Medulla oblongata (tissue), 1 donor: ENCODE results near the gene SCARB2.

Experiments
- DNase-seq: peaks from one replicate; pipeline ENCODE4 v3.0.0-alpha.2; 2015; ENCODE audit errors: extremely low spot score

SCARB2 gene

DNA sequence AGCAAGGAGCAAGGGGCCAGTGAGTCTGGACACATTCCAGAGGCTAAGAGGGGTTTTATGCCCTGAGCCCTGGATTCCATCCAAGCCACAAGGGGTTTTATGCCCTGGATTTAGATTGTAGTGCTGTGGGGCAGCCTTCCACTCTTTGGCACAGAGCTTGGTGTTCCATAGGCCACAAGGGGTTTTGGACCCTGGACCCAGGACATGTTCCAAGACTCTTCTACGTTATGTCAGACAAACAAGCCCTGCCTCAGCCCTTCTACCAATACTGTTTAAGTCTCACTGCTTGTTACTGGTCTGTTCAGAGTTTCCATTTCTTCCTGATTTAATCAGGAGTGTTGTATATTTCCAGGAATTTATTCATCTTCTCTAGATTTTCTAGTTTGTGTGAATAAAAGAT is 12.8 kb upstream of the SCARB2 start:
- DNase-seq: no peak

DNA sequence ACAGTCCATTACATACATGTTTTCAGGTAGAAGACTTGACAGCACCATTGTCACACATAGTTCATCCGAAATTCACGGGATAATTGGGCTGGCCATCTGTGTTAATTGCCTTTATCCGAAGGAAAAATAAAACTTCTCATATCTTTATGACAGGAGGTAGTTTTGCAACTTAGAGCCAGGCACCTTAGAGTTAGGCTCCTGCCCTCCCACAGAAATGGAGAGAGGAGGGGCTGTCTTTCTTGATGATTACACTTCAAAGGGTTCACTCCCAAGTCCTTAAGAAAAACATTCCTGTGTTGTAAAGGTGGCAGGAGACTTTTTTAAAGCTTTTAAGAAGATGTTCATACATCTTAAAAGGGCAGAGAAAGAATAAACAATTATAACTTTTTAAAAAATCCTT is 10.5 kb upstream of the SCARB2 start:
- DNase-seq: no peak

DNA sequence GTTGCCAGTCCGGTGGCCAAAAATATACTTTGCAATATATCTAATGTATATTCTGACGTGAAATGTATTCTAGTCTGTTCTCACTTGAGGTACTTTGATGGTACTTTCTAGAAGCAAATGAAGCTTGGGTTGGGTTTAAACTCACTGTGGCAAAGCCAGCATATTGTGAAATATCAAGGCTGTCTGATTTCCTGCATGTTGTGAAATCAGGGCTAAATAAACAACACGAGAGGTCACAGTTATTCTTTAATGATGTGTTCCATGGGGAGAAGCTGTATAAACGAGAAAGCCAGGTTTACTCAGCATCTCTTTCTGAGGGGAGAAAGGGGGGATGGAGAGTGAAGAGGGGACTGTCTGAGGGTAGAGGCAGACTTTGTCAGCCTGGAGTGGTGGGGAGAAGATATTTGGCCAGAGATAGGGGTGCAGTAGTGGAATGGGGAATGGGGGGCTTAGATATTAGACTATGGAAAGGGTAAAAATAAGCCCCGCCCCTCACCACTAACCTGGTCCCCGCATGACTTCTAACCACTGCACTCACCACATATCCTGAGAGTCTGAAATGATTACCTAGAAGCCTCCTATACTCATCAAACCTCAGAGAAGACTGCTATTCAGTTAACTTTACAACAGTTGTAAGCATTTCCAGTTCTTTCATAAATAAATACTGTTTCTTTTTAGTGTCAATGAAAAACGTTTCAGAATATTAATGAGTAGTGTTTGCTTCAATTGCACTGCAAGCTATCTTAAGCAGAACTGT is 5.9 kb upstream of the SCARB2 start:
- DNase-seq: peak; percentile 47

DNA sequence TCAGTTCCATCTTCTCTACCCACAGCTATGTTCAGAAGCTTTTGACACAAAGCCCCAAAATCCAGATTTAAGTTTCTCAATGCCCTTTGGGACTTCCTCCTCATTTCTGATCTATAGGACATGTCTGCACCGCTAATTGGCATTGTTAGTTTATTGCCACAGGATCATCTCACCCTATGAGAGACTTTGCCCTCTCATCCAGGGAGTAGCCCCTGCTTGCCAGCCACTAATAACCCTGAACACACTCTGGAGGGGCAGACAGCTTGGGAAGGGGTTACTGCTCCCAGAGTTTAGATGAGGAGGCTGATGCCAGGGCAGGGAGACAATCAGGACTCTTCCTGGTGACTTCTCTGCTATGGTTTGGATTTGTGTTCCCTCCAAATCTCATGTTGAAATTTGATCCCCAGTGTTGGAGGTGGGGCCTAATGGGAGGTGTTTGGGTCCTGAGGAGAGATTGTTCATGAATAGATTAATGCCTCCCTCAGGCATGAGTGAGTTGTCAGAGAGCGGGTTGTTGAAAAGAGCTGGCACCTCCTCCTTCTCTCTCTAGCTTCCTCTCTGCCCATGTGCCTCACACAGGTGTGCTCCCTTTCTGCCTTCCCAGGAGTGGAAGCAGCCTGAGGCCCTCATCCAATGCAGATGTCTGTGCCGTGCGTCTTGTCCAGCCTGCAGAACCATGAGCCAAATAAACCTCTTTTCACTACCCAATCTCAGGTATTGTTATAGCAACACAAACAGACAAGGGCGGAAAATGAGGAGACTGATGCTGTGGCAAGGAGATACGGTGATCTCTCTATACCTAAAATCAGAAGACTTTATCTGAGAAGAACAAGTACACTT is 3.6 kb upstream of the SCARB2 start:
- no peak for DNase-seq

DNA sequence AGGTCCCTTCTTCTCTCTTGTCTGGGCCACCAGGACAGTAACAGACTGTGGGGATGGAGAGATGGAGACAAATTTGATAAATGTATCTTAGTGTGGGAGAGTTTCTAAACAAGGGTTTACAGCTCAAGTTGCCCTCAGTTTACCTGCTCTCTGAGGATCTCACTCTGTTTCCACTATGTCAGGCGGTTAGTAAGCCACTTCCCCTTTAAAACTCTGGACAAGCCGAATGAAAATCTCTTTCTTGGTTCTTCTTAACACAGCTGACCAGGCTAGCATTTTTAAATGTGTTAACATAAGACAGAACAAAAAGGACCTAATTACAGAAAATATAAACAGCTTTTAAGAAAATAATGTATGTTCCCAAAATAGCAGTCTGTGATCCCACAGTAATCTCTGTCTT is 2.9 kb upstream of the SCARB2 start:
- peak; percentile 58 for DNase-seq

DNA sequence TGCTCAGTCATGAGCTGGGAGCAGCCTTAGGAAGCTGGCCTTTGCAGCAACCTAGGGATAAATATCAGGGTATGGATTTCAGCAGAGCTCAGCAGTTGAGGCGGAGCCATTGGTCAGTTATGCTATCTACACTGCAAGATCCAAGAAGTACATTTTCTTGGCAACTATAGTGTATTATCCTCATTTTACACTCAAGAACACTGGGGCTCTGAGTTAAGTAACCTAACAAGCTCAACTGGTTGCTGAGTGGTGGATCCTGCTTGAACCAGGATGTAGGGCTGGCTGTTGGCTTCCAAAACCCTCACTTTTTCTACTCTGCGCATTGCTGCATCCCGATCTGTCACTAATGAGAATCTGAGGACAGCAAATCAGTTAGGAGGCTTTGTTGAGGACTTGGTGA is 1.5 kb upstream of the SCARB2 start:
- no peak for DNase-seq

DNA sequence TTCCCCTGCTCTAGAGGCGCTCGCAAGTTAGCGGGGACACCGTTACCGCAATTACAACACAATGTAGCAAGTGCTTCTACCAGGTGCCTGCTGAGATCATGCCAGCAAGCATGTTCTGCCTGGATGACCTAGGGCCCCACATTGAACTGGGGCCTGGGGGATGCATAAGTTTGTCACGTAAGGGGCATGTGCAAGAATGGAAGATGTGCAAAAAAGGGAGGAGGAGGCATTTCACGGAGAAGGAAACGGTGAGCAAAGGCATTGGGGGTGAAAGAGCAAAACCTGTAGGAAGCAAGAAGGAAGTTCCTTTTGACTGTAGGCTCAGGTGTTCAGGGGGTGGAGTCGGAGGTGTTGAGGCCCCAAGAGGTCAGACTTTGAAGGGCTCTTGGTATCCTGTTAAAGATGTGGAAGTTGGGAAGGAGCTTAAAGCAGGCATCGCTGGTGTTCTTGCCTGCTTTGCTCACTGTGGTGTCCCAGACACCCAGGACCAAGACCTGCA is 602 bp upstream of the SCARB2 start:
- peak; percentile 26 for DNase-seq

DNA sequence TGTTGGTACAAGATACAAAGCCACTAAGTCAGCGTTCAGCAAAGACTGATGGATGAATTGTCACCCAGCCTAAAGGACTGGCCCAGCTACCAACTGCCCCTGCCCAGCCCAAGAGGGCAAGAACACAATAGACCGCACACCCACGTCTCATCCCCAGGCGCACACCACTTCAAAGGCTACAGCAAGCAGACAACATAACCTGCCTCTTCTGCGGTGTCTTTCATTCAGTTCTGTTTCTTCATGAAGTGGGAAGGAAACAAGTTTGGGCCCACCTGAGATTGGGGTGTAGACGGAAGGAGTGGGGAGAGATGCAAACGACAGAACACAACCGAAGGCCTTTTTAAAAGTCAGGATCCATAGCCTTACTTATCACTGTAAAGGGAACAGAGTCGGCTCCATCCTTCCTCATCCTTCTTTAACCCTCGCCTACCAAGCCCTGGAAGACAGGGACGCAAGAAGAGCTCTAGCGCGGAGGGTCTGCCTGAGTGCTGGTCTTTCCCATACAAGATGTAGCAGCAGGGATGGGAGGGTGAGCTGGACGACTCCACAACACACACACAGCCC is 691 bp downstream of the SCARB2 start:
- DNase-seq: peak; percentile 63

DNA sequence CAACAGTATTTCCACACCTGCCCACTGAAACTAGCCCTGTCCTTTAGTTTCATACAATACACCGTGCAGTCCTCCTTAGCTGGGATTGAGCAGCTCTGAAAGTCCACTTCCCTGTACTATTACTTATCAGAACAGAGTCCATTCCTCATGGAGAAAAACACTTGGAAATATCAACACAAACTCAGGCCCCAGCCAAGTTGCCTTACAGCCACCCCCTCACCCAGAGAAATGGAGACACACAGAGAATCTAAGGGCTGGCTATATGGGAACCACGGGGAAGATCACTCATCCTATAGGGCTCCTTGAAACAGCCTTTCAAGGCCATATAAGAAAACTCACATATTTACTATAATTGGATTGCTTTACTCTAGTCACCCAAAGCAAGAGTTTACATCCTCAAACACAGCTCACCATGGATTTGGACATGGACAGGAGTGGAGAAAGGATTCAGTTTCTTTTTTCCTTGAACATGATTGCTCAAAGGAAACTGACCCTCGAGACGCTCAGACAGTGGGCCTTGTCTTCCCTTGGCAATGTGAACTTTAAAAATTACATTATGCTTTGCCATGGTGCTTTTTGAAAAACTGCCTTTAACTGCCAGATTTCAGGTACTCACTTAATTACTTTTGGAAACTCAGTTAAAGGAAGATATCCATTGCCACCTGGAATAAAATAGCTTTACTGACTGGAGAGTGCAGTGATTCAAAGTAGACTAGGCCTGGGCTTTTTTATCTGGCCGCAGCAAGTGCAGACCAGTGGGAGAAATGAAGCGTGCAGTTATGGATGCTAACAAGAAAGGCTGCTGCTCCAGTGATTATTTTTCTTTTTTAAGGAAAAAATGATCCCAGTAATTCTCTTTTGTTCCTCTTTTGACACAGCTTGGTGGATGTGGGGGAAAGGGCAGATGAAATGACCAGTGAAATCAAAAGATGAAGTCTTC is 1.6 kb downstream of the SCARB2 start:
- DNase-seq: peak; percentile 64

DNA sequence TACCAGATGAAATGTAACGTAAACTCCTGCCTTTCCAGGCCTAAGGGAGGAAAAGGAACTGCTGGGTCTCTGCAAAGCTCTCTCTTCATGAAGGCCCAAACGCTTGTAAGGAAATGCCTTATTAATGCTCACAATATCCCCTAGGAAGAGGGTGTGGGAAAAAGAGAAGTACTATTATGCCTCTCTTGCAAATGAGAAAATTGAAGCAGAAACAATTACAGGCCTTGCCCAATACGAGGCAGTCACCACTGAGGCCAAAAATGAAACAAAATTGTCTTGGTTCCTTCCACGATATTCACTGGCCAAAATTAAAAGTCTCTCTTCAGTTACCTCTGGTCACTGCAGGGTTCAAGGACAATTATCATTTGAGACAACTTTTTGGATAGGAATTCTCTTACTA is 3.2 kb downstream of the SCARB2 start:
- peak; percentile 51 for DNase-seq

DNA sequence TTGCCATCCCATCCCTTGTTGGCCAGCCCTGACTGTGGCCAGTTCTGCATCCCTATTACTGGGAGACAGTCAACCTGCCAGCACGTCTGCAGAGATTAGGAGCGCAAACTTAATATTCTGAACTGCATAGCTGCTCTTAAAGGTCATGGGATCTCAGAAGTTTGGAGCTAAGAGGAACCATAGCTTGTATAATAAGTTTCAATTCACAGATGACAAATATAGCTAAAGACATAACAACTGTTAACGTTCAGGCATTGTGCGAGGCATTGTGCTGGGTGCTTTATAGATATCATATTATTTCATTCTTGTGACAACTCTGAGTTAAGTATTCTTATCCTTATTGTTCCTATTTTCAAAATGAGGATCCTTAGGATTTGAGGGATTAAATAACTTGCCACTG is 3.7 kb downstream of the SCARB2 start:
- no peak for DNase-seq

DNA sequence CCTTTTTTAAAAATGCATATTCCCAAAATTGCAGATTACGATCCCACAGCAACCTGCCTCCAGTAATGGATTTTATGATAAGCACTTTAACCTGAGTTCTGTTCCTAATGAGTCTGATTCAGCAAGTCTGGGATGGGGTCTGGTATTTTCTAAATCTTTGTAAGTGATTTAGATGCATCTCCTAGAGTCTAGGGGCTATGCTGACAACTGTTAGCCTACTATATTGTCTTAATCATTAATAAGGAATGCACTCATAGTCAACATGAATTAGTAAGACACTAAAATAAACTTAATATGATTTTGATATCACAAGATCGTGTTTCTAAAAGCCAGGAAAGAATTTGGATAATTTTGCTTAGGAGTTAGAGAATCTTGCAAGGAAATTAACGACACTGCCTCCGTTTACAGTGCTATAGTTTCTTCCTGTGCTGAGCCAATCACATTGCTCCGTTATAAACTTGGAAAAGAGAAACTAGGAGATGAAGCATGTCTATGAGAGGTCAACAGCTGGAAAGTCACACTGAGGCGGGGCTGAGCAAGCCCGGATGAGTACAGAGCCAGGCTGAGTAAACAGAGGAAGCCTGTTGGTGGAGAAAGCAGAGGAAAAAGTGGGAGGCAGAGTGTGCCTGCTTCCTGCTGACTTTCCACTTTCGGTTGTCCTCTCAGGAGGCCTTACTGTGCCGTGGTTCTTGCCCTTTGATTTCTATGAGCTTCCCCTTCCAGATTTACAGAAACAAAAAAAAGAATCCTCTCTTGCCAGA is 5.4 kb downstream of the SCARB2 start:
- DNase-seq: peak; percentile 94

DNA sequence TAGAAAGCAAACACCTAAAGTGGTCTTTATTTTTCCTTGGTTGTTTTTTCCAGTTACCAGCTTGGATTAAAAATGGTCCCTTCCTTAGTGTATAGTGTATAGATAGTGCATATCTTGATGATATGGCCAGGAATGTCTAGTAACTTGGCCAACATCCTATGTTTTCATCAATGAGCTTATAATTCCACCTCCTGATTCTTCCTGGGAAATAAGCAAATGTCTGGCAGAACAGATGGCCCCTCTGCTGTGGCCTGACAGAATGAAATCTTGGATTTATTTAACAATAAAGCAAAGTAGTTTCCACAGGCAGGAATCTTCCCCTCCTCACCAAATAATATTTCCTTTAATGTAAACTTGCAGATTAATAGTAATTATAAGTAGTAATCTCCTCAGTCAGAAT is 6.1 kb downstream of the SCARB2 start:
- no peak for DNase-seq

DNA sequence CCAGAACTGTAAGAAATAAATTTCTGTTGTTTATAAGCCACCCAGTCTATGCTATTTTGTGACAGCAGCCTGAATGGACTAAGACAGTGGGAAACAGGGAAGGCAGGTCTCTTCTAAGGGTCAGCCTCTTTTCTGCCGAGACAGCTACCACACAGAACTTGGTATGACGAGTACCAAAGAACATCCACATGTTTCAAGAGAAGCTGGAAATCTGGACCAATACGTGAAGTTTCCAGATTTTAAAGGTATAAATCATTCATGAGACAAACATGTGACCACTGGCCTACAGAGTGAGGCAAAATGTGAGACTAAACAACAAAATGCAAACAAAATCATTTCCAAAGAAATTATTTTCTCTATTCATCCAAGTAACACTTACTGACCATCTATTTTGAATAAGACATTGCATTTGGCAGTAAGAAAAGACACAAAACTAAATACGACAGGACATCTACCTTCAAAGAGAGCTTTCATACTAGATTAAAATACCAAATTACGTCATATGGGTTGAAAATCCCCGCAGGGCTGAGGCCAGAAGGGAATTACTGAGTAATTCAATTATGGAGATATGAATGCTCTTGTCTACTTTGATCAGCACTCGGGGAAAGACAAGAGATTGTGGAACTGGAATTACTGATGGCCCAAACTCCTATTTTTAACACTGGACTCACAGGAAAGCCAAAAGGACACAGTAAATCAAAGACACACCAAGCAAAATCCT is 7.2 kb downstream of the SCARB2 start:
- peak; percentile 57 for DNase-seq

DNA sequence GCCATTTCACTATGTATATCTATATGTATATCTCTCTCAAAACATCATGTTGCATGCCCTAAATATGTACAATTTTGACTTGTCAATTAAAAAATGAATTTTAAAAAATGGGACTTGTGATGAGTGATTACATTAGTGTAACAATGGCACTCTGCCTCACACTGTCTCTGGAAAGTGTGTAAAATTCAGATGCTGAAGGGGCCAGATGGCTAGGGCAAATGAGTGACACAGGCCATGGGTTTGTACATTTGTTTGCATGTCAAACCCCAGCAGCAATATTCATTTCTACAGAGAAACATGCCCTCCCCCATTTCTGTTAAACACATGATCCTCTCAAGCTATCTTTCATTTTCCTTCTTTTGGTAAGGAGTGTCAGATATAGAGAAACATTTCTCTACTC is 8.1 kb downstream of the SCARB2 start:
- DNase-seq: peak; percentile 15

DNA sequence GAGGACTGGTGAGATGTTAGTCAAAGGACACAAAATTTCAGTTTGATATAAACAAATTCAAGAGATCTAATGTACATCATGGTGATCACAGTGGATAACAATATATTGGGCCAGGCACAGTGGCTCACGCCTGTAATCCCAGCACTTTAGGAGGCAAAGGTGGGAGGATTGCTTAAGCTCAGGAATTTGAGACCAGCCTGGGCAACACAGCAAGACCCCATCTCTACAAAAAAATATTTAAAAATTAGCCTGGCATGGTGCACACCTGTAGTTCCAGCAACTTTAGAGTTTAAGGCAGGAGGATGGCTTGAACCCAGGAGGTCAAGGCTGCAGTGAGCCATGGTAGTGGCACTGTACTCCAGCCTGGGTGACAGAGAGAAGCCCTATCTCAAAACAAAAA is 8.7 kb downstream of the SCARB2 start:
- no peak for DNase-seq

DNA sequence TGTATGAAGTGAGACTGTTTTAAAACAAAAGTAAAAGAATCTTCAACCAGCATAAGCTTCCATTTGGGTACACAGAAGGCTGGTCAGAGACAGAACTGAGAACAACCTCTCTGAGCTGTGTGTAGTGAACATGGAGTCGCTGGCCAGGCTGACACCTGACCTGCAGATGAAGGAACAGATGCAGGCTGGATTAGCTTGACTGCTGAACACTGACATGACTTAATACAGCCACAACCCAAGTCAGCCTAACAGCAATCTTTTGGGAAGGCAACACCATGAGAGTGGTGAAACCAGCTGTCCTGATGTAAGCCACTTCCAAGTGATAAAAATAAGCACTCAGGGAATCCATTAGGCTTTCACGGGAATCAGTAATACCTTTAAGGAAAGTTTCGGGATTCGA is 10.1 kb downstream of the SCARB2 start:
- DNase-seq: peak; percentile 9

DNA sequence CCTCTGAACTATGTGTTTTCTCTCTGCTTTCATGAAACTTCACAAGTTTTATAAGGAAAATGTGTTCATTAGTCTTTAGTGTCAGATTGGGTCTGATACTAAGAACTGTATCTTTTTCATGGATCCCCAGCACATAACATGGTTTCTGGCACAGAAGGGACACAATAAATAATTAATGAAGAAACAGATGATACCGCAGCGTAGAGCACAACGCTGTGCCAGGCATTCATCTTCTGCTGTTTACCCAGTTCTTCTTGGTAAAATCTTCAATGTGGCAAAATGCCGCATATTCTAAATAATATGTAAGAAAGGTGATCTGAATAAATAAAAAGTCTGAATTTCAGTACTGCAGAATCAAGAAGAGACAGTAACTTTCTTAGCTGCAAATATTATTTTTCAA is 12.3 kb downstream of the SCARB2 start:
- no peak for DNase-seq

DNA sequence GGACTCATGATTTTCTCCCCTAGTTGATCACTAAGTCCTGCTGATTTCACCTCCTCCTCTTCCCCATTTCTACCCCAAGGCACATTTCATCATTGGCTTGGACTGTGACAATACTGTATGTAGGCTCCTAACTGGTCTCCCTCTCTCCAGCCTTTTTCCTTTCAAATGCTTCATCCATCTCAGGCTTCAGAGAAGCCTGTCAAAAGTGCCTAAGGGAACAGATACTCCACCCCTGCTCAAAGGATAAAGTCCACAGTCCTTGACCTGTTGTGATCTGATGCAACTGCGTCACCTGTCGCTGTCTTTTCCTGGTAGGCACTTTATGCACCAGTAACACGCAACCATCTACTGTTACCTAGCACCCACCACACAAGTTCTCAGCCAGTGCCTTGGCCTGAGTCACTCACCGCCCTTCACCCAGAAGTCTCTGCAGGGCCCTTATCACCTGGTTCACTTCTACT is 12.8 kb downstream of the SCARB2 start:
- DNase-seq: peak; percentile 15

DNA sequence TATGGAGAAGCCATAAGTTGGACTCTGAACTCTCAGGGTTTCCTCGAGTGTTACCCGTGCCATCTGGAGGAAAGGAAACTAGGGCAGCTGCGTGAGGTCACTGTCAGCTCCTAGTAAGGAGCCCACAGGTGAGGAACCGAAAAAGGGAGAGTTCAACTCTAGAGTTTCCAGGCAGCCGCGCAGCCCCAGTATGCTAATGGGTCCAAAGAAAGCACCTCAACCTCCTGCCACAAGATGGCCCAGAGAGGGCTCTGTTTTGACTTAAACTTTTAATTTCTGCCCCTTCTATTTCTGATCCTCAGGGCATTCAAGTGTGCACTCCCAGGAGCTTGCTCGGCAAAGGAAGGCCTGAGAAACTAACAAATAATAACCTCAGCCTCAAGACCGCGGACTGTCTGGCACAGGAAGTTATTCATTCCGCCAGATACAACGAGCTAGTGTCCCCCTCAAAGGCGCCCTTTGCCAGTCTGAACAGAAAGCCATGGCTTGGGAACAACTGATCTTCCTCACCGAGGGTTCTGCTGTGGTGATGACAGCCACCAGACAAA is 13.9 kb downstream of the SCARB2 start:
- DNase-seq: peak; percentile 94
